GM21786 (cell line): Measurements from ENCODE around the gene NEDD9.

Source experiments
- ATAC-seq: cut with Tn5 transposase; IDR thresholded peaks from one replicate; pipeline ENCODE4 v1.9.1; 2021; ENCODE audit not compliant: unreplicated experiment

NEDD9 gene

GRCh38 chr6:11146117-11146826 lies 86.2 kb downstream of the NEDD9 start:
- ATAC-seq, result no peak

GRCh38 chr6:11144393-11144851 lies 88.0 kb downstream of the NEDD9 start:
- peak; percentile 80 for ATAC-seq

GRCh38 chr6:11143394-11144371 lies 88.8 kb downstream of the NEDD9 start:
- no peak for ATAC-seq

- no peak for ATAC-seq
Measured at GRCh38 chr6:11142296-11143027, 90.0 kb downstream of the NEDD9 start.

GRCh38 chr6:11141295-11141694 lies 91.2 kb downstream of the NEDD9 start:
- no peak for ATAC-seq

- no peak for ATAC-seq
Measured at GRCh38 chr6:11140056-11140455, 92.4 kb downstream of the NEDD9 start.

- ATAC-seq, result no peak
Measured at GRCh38 chr6:11139051-11139960, 93.2 kb downstream of the NEDD9 start.

GRCh38 chr6:11136809-11137208 lies 95.7 kb downstream of the NEDD9 start:
- no peak for ATAC-seq
